GM12878 (cell line): ENCODE results near the gene SHANK1.

ENCODE experiments used
- CHD2 ChIP-seq: IDR thresholded peaks from 2 replicates; pipeline ENCODE4 v1.6.1; 2011; ENCODE audit warnings: low read depth, low read length, improper control_type of control experiment, borderline replicate concordance
- CREB1 ChIP-seq: IDR thresholded peaks from 2 replicates; pipeline ENCODE4 v1.6.1; 2012; ENCODE audit warnings: low read depth, mild to moderate bottlenecking, inconsistent platforms
- GATAD2B ChIP-seq: fragments of 450-650 bp; conservative IDR thresholded peaks from 2 replicates; pipeline ENCODE4 v1.6.1; 2017; ENCODE audit warnings: low read depth, mild to moderate bottlenecking, moderate library complexity
- HDAC2 ChIP-seq: fragments of 200-600 bp; sonication (generic); IDR thresholded peaks from 2 replicates; pipeline ENCODE4 v1.6.1; 2017
- JUND ChIP-seq: IDR thresholded peaks from 2 replicates; pipeline ENCODE4 v1.6.1; 2012; ENCODE audit warnings: low read depth, mild to moderate bottlenecking, low read length, improper control_type of control experiment, moderate library complexity
- SREBF2 ChIP-seq: IDR thresholded peaks from 2 replicates; pipeline ENCODE4 v1.6.1; 2012; ENCODE audit warnings: mild to moderate bottlenecking, low read length
- YY1 ChIP-seq: IDR thresholded peaks from 2 replicates; pipeline ENCODE4 v1.6.1; 2011; ENCODE audit warnings: low read depth, mild to moderate bottlenecking, low read length
- TF ChIP-seq, protein P1 (sequence below): IDR thresholded peaks from 2 replicates; pipeline ENCODE4 v1.6.1; 2011; ENCODE audit warnings: mild to moderate bottlenecking, low read depth, low read length, moderate library complexity; ENCODE audit not compliant: insufficient replicate concordance
- TF ChIP-seq, protein P2 (sequence below): fragments of 150-350 bp; IDR thresholded peaks from 2 replicates; pipeline ENCODE4 v1.6.1; 2016; ENCODE audit warnings: low read depth, low read length
- TF ChIP-seq, protein P3 (sequence below), 3 experiments: IDR thresholded peaks in 2 of 3; conservative IDR thresholded peaks in 1 of 3; 2 replicates each; pipeline ENCODE4 v1.5.1; 2011; ENCODE audit warnings: low read depth in 3 of 3, low read length in 3 of 3, mild to moderate bottlenecking in 3 of 3, control low read depth in 2 of 3, moderate library complexity in 2 of 3, inconsistent platforms in 1 of 3, mixed read lengths in 1 of 3; ENCODE audit not compliant: control insufficient read depth in 2 of 3, insufficient read depth in 1 of 3; ENCODE audit errors: extremely low read depth in 1 of 3
- TF ChIP-seq, protein P4 (sequence below): fragments of 450-650 bp; IDR thresholded peaks from 2 replicates; pipeline ENCODE4 v1.6.1; 2018; ENCODE audit warnings: borderline replicate concordance, mild to moderate bottlenecking; ENCODE audit not compliant: partially characterized antibody

DNA sequence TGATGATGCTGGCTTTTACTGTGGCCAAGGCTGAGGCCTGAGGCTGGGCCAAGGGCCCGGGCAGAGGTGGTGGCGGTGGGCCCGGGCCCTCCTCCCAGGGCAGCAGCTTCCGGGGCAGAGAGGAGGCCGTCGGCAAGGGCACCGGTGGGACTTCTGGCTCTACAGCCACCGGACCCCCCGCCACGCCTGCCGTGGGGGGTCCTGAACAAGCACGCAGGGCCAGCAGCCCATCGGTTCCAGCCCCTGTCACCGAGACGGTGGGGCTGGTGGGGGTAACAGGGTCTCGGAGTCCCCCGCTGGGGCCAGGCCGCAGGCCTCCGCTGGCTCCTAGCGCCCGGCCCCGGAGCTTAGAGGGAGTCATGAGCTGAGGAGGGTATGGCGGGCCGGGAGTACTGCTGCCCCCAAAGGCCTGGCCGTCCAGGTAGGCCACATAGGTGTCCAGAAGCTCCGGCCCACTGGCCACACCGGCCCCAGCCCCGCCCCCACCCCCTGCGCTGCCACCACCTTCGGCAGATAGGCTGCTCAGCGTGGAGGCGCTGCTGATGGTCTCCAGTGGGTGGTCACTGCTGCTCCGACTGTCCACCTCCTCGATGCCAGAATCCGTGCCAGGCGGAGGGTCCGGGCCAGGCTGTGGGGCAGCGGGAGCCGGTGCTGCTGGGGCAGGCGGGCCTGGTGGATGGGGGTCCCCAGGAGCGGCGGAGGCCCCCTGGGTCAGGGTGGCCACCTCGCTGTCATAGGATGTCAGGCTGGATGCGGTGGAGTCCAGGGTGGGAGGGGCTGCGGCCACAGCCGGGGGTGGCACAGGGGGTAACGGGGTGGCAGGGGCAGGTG is 53.0 kb downstream of the SHANK1 start:
- TF ChIP-seq CHD2, result no peak
- TF ChIP-seq, protein P1, sequence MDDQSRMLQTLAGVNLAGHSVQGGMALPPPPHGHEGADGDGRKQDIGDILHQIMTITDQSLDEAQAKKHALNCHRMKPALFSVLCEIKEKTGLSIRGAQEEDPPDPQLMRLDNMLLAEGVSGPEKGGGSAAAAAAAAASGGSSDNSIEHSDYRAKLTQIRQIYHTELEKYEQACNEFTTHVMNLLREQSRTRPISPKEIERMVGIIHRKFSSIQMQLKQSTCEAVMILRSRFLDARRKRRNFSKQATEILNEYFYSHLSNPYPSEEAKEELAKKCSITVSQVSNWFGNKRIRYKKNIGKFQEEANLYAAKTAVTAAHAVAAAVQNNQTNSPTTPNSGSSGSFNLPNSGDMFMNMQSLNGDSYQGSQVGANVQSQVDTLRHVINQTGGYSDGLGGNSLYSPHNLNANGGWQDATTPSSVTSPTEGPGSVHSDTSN, result no peak
- no peak for TF ChIP-seq CREB1
- no peak for TF ChIP-seq HDAC2
- TF ChIP-seq, protein P2, sequence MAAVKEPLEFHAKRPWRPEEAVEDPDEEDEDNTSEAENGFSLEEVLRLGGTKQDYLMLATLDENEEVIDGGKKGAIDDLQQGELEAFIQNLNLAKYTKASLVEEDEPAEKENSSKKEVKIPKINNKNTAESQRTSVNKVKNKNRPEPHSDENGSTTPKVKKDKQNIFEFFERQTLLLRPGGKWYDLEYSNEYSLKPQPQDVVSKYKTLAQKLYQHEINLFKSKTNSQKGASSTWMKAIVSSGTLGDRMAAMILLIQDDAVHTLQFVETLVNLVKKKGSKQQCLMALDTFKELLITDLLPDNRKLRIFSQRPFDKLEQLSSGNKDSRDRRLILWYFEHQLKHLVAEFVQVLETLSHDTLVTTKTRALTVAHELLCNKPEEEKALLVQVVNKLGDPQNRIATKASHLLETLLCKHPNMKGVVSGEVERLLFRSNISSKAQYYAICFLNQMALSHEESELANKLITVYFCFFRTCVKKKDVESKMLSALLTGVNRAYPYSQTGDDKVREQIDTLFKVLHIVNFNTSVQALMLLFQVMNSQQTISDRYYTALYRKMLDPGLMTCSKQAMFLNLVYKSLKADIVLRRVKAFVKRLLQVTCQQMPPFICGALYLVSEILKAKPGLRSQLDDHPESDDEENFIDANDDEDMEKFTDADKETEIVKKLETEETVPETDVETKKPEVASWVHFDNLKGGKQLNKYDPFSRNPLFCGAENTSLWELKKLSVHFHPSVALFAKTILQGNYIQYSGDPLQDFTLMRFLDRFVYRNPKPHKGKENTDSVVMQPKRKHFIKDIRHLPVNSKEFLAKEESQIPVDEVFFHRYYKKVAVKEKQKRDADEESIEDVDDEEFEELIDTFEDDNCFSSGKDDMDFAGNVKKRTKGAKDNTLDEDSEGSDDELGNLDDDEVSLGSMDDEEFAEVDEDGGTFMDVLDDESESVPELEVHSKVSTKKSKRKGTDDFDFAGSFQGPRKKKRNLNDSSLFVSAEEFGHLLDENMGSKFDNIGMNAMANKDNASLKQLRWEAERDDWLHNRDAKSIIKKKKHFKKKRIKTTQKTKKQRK, result no peak
- no peak for TF ChIP-seq JUND
- TF ChIP-seq, protein P3, sequence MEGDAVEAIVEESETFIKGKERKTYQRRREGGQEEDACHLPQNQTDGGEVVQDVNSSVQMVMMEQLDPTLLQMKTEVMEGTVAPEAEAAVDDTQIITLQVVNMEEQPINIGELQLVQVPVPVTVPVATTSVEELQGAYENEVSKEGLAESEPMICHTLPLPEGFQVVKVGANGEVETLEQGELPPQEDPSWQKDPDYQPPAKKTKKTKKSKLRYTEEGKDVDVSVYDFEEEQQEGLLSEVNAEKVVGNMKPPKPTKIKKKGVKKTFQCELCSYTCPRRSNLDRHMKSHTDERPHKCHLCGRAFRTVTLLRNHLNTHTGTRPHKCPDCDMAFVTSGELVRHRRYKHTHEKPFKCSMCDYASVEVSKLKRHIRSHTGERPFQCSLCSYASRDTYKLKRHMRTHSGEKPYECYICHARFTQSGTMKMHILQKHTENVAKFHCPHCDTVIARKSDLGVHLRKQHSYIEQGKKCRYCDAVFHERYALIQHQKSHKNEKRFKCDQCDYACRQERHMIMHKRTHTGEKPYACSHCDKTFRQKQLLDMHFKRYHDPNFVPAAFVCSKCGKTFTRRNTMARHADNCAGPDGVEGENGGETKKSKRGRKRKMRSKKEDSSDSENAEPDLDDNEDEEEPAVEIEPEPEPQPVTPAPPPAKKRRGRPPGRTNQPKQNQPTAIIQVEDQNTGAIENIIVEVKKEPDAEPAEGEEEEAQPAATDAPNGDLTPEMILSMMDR (IDR thresholded peaks at IDR 0.05 in 2 of 3, conservative IDR thresholded peaks at IDR 0.05 in 1 of 3; ENCODE audit: control insufficient read depth in 2 of 3, extremely low read depth in 1 of 3, insufficient read depth in 1 of 3, low read depth in 3 of 3, low read length in 3 of 3), result no peak
- no peak for TF ChIP-seq GATAD2B
- TF ChIP-seq, protein P4, sequence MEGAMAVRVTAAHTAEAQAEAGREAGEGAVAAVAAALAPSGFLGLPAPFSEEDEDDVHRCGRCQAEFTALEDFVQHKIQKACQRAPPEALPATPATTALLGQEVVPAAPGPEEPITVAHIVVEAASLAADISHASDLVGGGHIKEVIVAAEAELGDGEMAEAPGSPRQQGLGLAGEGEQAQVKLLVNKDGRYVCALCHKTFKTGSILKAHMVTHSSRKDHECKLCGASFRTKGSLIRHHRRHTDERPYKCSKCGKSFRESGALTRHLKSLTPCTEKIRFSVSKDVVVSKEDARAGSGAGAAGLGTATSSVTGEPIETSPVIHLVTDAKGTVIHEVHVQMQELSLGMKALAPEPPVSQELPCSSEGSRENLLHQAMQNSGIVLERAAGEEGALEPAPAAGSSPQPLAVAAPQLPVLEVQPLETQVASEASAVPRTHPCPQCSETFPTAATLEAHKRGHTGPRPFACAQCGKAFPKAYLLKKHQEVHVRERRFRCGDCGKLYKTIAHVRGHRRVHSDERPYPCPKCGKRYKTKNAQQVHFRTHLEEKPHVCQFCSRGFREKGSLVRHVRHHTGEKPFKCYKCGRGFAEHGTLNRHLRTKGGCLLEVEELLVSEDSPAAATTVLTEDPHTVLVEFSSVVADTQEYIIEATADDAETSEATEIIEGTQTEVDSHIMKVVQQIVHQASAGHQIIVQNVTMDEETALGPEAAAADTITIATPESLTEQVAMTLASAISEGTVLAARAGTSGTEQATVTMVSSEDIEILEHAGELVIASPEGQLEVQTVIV, result no peak
- TF ChIP-seq YY1, result no peak
- no peak for TF ChIP-seq SREBF2
